Gastrocnemius medialis (tissue), 4 donors: Measurements from ENCODE around the gene OSM. TPM values are rescaled to one million over a fixed set of nuclear protein-coding genes. Genes with fewer than 3 reads are reported as not detected.

Experiments used
- ATAC-seq, 2 donors: fragments of 150-250 bp; one replicate each; pipeline ENCODE4 v1.9.1; 2016
- DNase-seq, 2 donors: peaks; one replicate each; pipeline ENCODE4 v3.0.0-alpha.2; 2019
- H3K27ac ChIP-seq, 4 donors: fragments of 200-600 bp; sonication (generic); 1 replicate in 1 of 4; 2 replicates in 3 of 4; pipeline ENCODE4 v1.5.1; 2016 to 2018; ENCODE audit warnings: mild to moderate bottlenecking in 2 of 4, moderate library complexity in 1 of 4
- H3K27me3 ChIP-seq, 3 donors: fragments of 200-600 bp; sonication (generic) in 2 of 3; 1 replicate in 1 of 3; 2 replicates in 2 of 3; pipeline versions ENCODE4 v1.5.1 to v1.6.0; 2016 to 2019; ENCODE audit warnings: mild to moderate bottlenecking in 1 of 3, moderate library complexity in 1 of 3
- H3K36me3 ChIP-seq, 2 donors: fragments of 200-600 bp; sonication (generic) in 1 of 2; one replicate each; pipeline ENCODE4 v1.5.1; 2017 to 2018
- H3K4me1 ChIP-seq, 2 donors: fragments of 200-600 bp; sonication (generic) in 1 of 2; one replicate each; pipeline ENCODE4 v1.5.1; 2016 to 2017; ENCODE audit warnings: mild to moderate bottlenecking in 2 of 2
- H3K4me3 ChIP-seq, 4 donors: fragments of 200-600 bp; sonication (generic) in 3 of 4; 1 replicate in 1 of 4; 2 replicates in 3 of 4; pipeline ENCODE4 v1.5.1; 2016 to 2019; ENCODE audit warnings: mild to moderate bottlenecking in 2 of 4
- H3K9me3 ChIP-seq, 3 donors: fragments of 200-600 bp; sonication (generic) in 2 of 3; 1 replicate in 1 of 3; 2 replicates in 2 of 3; pipeline ENCODE4 v1.5.1; 2016 to 2019
- POLR2A ChIP-seq, 2 donors: fragments of 450-650 bp; IDR thresholded peaks; one replicate each; pipeline ENCODE4 v1.6.1; 2017; ENCODE audit warnings: antibody characterized with exemption in 2 of 2, mild to moderate bottlenecking in 2 of 2, moderate library complexity in 2 of 2
- in situ Hi-C, 4 donors: fragments of 200-750 bp; cut with MboI; loops; one replicate each; pipeline versions ENCODE4 v1.15.0 to v1.8.0; 2017; ENCODE audit warnings: low sequenced_read_pairs in 4 of 4
- intact Hi-C: fragments of 100-400 bp; cut with DNase I; formaldehyde crosslinking; loops from one replicate; pipeline ENCODE4 v1.15.1; 2023; ENCODE audit warnings: low total_unique reads
- total RNA-seq, 4 donors: library from RNA; depleted of rRNA; stranded (reverse); fragments of >200 nt; gene quantifications; one replicate each; pipeline versions ENCODE4 v1.1.0 to v1.2.3, GENCODE V29; 2016
- TF ChIP-seq, protein P1 (sequence below), 5 experiments: fragments of 450-650 bp in 3 of 5; fragments of 200-600 bp in 2 of 5; sonication (generic) in 2 of 5; IDR thresholded peaks in 4 of 5; conservative IDR thresholded peaks in 1 of 5; 1 replicate in 4 of 5; 2 replicates in 1 of 5; pipeline ENCODE4 v1.5.1; 2016 to 2019; ENCODE audit warnings: antibody characterized with exemption in 5 of 5, mild to moderate bottlenecking in 3 of 5, moderate library complexity in 3 of 5

The OSM gene
- total RNA-seq: under 1 TPM in 1 of 4 donors, not detected in 3; 0.53 TPM

DNA sequence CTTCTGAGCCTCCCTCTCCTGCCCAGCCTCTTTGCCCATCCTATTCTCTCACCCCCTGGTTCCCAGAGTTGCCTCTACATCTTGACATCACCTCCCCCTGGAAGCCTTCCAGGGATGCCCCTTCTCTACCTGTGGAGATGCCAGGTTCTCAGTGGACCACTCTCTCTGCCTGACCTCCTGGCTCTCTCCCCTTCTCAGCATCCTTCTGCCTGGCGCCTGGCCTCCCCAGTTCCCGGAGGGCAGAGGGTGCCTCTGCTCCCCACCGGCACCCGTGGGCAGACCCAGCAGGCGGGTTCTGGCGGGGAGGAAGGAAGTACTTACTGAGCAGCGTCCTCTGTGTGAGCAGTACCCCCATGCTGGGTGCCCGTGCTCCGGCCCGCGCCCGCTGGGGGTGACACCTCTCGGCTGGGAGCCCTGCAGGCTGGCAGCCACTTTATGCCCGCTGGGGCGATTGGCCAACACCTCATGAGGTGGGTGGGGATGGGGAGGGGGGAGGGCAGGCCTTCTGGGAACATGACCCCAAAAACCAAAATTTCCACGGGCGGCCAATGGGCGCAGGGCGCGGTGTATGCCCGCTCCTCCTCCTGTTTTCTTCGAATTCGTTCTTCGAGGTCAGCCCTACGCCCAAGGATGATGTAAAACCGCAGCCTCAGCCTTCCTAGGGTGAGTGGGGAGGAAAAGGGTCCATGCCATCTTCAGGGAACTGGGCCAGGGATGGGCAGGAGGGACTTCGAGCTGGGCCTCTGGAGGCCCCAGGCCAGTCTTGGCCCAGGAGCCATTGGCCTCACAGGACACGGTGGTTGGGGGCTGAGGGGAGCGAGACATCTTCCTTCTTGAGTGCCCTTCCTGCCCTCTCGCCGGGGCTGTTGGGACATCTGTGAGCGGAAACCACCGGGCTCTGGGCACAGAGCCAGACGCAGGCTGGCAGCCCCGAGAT, at the start of gene OSM:
TSS of gene OSM (minus strand) at position 407 of the 937 bp plus-strand sequence. CDS start at position 355, 52 bp downstream.
- Histone ChIP-seq H3K4me3 (peak within 1 kb of the TSS in 1 of 4 donors; percentile 19), H3K27ac (peak within 1 kb of the TSS in 1 of 4 donors; percentile 45), H3K9me3 (no peaks in the 10 kb centered on the region), H3K27me3 (no peaks in the 10 kb centered on the region), H3K4me1 (no peaks in the 10 kb centered on the region), H3K36me3 (no peaks in the 10 kb centered on the region)
- ATAC-seq (no peak), DNase-seq (no peak)
- no peak for TF ChIP-seq POLR2A (IDR thresholded peaks at IDR 0.05)
- TF ChIP-seq, protein P1, sequence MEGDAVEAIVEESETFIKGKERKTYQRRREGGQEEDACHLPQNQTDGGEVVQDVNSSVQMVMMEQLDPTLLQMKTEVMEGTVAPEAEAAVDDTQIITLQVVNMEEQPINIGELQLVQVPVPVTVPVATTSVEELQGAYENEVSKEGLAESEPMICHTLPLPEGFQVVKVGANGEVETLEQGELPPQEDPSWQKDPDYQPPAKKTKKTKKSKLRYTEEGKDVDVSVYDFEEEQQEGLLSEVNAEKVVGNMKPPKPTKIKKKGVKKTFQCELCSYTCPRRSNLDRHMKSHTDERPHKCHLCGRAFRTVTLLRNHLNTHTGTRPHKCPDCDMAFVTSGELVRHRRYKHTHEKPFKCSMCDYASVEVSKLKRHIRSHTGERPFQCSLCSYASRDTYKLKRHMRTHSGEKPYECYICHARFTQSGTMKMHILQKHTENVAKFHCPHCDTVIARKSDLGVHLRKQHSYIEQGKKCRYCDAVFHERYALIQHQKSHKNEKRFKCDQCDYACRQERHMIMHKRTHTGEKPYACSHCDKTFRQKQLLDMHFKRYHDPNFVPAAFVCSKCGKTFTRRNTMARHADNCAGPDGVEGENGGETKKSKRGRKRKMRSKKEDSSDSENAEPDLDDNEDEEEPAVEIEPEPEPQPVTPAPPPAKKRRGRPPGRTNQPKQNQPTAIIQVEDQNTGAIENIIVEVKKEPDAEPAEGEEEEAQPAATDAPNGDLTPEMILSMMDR (IDR thresholded peaks at IDR 0.05 in 4 of 5, conservative IDR thresholded peaks at IDR 0.05 in 1 of 5): no peak
- intact Hi-C loops: no loop called here
- in situ Hi-C loops: loop anchor here in 2 of 4 donors (10.0 kb wide), 2 partner anchors 118 to 128 kb away; partner anchors contain the start of genes RNF215 (in 1 of the 2) and SEC14L2 (in 1 of the 2)

DNA sequence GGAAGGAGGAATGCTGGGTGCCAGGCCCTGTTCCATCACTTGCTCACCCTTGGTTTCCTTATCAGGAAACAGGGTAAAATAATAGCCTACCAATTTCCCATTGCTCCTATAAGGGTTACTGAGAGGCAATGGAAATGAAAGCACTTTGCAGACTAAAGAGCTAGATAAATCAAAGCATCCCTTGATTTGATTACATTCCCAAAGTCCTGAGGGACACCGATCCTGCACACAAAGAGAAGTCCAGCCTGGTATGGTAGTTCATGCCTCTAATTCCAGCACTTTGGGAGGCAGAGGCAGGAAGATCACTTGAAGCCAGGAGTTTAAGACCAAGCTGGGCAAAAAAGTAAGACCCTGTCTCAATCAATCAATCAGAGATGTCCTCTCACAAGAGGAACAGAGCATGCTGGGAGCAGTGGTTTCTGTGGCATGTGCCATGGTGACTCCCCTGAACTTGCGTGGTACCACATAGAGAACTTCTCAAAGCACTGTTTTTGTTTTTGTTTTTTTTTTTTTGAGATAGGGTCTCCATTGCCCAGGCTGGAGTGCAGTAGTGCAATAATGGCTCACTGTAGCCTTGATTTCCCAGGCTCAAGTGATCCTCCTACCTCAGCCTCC, 49.4 kb upstream of the OSM start:
- H3K27me3 ChIP-seq: no peaks in the 10 kb centered on the region
- in situ Hi-C loops: no loop called here
- no peaks in the 10 kb centered on the region for H3K36me3 ChIP-seq
- ATAC-seq: no peak
- no peak overlapping the region for H3K27ac ChIP-seq
- intact Hi-C loops: no loop called here
- DNase-seq: no peak
- H3K4me1 ChIP-seq: peaks cover 22 to 32% of the 10 kb centered on the region in 2 donors
- TF ChIP-seq POLR2A (IDR thresholded peaks at IDR 0.05): no peak
- H3K9me3 ChIP-seq: no peaks in the 10 kb centered on the region
- no peak overlapping the region for H3K4me3 ChIP-seq

DNA sequence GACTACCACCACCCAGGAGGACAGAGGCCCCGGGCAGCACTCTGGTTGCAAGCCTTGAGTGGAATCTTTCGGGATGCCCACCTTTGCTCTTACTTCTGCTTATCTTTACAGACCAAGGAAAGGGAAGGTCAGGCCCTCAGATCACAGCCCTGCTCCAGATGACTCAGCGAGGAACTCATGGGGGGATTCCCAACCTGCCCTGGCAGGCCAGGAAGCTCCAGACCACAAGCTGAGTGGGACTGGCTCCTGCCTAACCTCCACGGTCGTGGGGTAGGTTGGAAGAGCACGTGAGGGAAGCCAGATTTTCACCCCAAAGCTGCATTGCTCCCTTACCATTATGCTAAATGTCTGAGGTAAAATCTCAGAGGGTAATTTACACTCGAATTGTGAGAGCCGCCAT, 48.3 kb upstream of the OSM start:
- ATAC-seq (no peak), DNase-seq (no peak)
- H3K27me3 ChIP-seq: no peaks in the 10 kb centered on the region
- H3K4me3 ChIP-seq: no peak overlapping the region
- H3K9me3 ChIP-seq: no peaks in the 10 kb centered on the region
- no peak overlapping the region for H3K27ac ChIP-seq
- TF ChIP-seq POLR2A (IDR thresholded peaks at IDR 0.05): no peak
- TF ChIP-seq, protein P1 (IDR thresholded peaks at IDR 0.05 in 4 of 5, conservative IDR thresholded peaks at IDR 0.05 in 1 of 5): no peak
- intact Hi-C loops: no loop called here
- H3K4me1 ChIP-seq: peaks cover 28 to 38% of the 10 kb centered on the region in 2 donors
- in situ Hi-C loops: no loop called here
- H3K36me3 ChIP-seq: no peaks in the 10 kb centered on the region

DNA sequence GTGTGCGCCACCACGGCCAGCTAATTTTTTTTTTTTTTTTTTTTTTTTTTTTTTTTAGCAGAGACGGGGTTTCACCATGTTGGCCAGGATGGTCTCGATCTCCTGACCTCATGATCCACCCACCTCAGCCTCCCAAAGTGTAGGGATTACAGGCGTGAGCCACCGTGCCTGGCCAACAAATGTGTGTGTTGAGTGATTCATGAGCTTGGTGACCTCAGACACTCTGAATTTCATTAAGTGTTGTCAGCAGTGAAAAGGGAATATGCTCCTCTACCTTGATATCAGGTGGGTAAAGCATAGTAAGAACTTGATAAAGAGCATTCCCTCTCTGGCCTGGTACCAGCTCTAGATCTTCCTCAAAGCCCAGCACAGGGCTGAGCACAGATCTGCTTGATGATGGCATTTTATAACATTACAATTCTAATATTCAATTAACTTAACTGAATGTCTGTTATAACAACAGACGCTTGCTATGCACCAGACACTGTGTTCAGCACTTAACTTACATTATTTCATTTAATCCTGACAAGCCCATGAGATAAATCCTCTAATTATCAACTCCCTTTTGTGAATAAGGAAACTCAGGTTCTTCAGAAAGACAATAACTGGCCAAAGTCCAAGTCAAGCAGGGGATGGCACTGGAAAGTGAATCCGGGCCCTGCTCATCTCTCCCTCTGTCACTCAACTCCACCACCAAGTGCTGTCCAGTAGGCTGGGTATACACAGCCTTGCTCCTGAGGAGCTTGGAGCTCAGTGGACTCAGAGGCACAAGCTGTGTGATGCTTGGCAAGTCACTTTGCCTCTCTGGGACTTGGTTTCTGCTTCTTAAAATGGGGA, 47.1 kb upstream of the OSM start:
- no peak for TF ChIP-seq POLR2A (IDR thresholded peaks at IDR 0.05)
- TF ChIP-seq, protein P1 (IDR thresholded peaks at IDR 0.05 in 4 of 5, conservative IDR thresholded peaks at IDR 0.05 in 1 of 5): no peak
- no peak overlapping the region for H3K27ac ChIP-seq
- no peaks in the 10 kb centered on the region for H3K36me3 ChIP-seq
- peaks cover 35 to 49% of the 10 kb centered on the region in 2 donors for H3K4me1 ChIP-seq
- no peaks in the 10 kb centered on the region for H3K27me3 ChIP-seq
- ATAC-seq (no peak), DNase-seq (no peak)
- no peak overlapping the region for H3K4me3 ChIP-seq
- in situ Hi-C loops (no loop called here), intact Hi-C loops (no loop called here)
- H3K9me3 ChIP-seq: no peaks in the 10 kb centered on the region
